D721Med (cell line): ENCODE results near the gene CCBE1.

Experiments used
- DNase-seq: peaks from one replicate; pipeline ENCODE4 v3.0.0; 2011; ENCODE audit warnings: low spot score; ENCODE audit not compliant: insufficient read length
- FAIRE-seq: peaks from 2 replicates; lab custom pipeline; 2011; peaks lifted over from hg19 to GRCh38; lab: Jason Lieb, UNC
- CTCF ChIP-seq: IDR thresholded peaks from 2 replicates; pipeline ENCODE4 v1.5.1; 2012; ENCODE audit warnings: mild to moderate bottlenecking, control low read depth; ENCODE audit not compliant: insufficient read depth; ENCODE audit errors: missing control alignments

Gene CCBE1

GRCh38 chr18:59705145-59705544 is 7.9 kb upstream of the CCBE1 start:
- DNase-seq (no peak), FAIRE-seq (peak; percentile 77)
- TF ChIP-seq CTCF = no peak

- peak; percentile 88 for FAIRE-seq
- no peak for TF ChIP-seq CTCF
- DNase-seq = no peak
Measured at GRCh38 chr18:59704146-59704545, 6.9 kb upstream of the CCBE1 start.

GRCh38 chr18:59701272-59701671 is 4.0 kb upstream of the CCBE1 start:
- TF ChIP-seq CTCF = no peak
- DNase-seq = no peak
- FAIRE-seq = peak; percentile 94

- no peak for TF ChIP-seq CTCF
- DNase-seq = no peak
- FAIRE-seq = peak; percentile 21
Measured at GRCh38 chr18:59700535-59700967, 3.3 kb upstream of the CCBE1 start.

- FAIRE-seq = no peak
- no peak for TF ChIP-seq CTCF
- no peak for DNase-seq
Measured at GRCh38 chr18:59699750-59700534, 2.7 kb upstream of the CCBE1 start.

- DNase-seq (no peak), FAIRE-seq (no peak)
- TF ChIP-seq CTCF = no peak
Measured at GRCh38 chr18:59699061-59699460, 1.8 kb upstream of the CCBE1 start.
